ENCODE measurements around the gene ALPI. TPM values are rescaled to one million over a fixed set of nuclear protein-coding genes. Genes with fewer than 3 reads are reported as not detected.
"Not testable (repeated sequence)": the region's sequence is repeated elsewhere in the genome, so short reads cannot be mapped to it uniquely, and the experiment has no call there.

ALPI gene
- not detected in 2 replicates for total RNA-seq

DNA sequence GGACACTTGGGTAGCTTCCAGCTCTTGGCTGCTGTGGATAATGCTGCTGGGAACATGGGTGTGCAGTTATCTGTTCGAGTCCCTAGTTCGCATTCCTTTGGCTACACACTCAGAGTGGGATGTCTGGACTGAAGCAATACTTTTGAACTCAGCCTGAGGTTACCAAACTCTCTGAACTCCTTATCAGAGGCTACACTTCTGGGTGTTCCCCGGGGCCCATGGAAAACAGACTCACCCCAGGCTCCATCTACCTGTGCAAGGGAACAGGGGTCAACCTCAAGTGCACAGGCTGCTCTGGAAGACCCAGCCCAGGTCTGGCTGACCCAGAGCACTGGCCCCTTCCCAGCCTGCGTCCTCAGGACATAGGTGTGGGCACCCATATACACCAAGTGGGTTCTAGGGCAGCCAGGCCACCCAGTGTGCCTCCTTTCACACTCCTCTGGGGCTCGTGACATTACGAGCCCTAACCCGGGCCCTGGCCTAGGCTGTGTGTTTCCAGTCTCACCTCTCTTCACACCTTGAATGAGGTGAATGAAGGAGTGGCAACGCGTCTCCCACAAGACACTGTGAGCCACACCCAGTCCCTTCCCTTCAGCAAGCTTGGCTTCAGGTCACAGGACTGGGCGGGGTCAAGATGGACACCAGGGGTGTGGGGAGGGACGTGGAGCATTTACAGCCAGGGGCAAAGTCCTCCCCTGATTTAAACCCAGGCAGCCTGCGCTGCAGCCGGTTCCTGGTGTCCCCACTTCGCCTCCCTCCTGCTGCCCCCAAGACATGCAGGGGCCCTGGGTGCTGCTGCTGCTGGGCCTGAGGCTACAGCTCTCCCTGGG is at the start of gene ALPI:
Gene ALPI (plus strand): TSS at position 728 of the 830 bp plus-strand sequence. CDS start 47 bp downstream, at position 775.
- Mint-ChIP-seq H3K36me3 (ENCODE audit: low read depth) (no peaks in the 10 kb centered on the region), H3K27ac (no peak within 1 kb of the TSS), H3K4me3 (no peak within 1 kb of the TSS), H3K27me3 (peaks cover 2% of the 10 kb centered on the region), H3K9me3 (no peaks in the 10 kb centered on the region), H3K4me1 (no peaks in the 10 kb centered on the region)
- DNase-seq: no peak
- intact Hi-C loops (cut with micrococcal nuclease): no loop called here

DNA sequence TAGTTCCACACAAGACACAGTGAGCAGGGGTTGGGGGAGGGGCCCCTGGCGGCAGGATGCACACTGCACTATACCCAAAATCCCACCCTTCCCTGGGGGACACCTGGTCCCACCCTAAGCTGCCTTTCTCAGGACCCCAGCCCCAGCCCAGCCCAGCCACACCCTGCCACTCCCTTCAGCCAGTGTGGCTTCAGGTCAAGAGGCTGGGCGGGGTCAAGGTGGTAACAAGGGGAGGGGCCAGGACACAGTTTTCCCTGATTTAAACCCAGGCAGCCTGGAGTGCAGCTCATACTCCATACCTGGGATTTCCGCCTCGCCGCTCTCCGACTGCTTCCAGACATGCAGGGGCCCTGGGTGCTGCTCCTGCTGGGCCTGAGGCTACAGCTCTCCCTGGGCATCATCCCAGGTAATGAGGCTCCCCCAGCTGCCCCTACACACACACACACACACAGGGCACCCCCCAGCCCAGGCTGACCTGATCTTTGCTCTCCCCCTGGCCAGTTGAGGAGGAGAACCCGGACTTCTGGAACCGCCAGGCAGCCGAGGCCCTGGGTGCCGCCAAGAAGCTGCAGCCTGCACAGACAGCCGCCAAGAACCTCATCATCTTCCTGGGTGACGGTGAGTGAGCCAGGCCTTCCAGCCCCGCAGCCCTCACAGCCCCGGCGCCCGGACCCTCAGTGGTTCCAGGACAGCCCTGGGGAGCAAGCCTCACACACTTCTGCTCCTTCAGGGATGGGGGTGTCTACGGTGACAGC is 49.2 kb upstream of the ALPI start, which contains the start of gene ALPG:
Gene ALPG (plus strand): TSS at position 289 of the 755 bp plus-strand sequence. CDS start 51 bp downstream, at position 340.
- Mint-ChIP-seq H3K27me3 (peaks cover 10% of the 10 kb centered on the region), H3K9me3 (no peaks in the 10 kb centered on the region), H3K36me3 (ENCODE audit: low read depth) (no peaks in the 10 kb centered on the region), H3K4me1 (no peaks in the 10 kb centered on the region), H3K4me3 (no peak within 1 kb of the TSS), H3K27ac (no peak within 1 kb of the TSS)
- no peak for DNase-seq
- intact Hi-C loops (cut with micrococcal nuclease): no loop called here

DNA sequence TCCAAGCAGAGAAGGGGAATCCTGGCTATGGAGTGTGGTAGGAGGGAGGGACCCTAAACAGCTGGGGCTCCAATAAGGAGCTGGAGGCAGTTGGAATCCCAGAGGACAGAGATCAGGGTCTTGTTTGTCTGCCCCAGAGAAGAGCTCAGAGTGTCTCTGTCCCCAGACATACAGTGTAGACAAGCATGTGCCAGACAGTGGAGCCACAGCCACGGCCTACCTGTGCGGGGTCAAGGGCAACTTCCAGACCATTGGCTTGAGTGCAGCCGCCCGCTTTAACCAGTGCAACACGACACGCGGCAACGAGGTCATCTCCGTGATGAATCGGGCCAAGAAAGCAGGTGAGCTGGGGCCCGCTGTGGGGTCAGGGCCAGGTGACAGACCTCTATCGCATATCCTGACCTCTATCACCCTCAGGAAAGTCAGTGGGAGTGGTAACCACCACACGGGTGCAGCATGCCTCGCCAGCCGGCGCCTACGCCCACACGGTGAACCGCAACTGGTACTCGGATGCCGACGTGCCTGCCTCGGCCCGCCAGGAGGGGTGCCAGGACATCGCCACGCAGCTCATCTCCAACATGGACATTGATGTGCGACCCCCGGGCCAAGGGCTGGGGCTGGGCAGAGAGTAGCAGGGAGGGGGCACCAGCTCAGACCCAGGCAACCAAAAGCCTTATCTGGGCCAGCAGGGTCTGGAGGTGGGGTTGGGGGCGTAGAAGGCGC is 48.4 kb upstream of the ALPI start:
- H3K9me3 Mint-ChIP-seq; H3K4me3 Mint-ChIP-seq; H3K36me3 Mint-ChIP-seq (ENCODE audit: low read depth); H3K27ac Mint-ChIP-seq; DNase-seq; H3K4me1 Mint-ChIP-seq; intact Hi-C loops (cut with micrococcal nuclease): not testable (repeated sequence)
- peaks cover 16% of the 10 kb centered on the region for H3K27me3 Mint-ChIP-seq

DNA sequence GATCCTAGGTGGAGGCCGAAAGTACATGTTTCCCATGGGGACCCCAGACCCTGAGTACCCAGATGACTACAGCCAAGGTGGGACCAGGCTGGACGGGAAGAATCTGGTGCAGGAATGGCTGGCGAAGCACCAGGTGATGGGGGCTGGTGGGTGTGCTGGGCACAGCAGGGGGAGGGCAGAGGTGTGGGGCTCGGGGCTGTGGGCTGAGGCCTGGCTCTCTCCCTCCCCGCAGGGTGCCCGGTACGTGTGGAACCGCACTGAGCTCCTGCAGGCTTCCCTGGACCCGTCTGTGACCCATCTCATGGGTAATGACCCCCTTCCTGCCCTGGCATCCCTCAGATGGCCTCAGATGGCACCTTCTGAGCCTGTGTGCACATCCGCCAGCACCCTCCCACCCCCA is 47.7 kb upstream of the ALPI start:
- H3K27ac Mint-ChIP-seq; intact Hi-C loops (cut with micrococcal nuclease); H3K4me3 Mint-ChIP-seq; DNase-seq; H3K4me1 Mint-ChIP-seq; H3K36me3 Mint-ChIP-seq (ENCODE audit: low read depth); H3K9me3 Mint-ChIP-seq: not testable (repeated sequence)
- peaks cover 23% of the 10 kb centered on the region for H3K27me3 Mint-ChIP-seq

DNA sequence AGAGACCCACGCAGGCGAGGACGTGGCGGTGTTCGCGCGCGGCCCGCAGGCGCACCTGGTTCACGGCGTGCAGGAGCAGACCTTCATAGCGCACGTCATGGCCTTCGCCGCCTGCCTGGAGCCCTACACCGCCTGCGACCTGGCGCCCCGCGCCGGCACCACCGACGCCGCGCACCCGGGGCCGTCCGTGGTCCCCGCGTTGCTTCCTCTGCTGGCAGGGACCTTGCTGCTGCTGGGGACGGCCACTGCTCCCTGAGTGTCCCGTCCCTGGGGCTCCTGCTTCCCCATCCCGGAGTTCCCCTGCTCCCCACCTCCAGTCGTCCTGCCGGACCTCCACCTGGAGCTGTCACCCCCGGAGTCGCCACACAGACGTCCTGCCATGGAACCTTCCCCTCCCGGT is 46.3 kb upstream of the ALPI start:
- H3K36me3 Mint-ChIP-seq (ENCODE audit: low read depth); H3K27ac Mint-ChIP-seq; DNase-seq; H3K9me3 Mint-ChIP-seq; H3K4me1 Mint-ChIP-seq; H3K4me3 Mint-ChIP-seq: not testable (repeated sequence)
- H3K27me3 Mint-ChIP-seq: peaks cover 31% of the 10 kb centered on the region
- intact Hi-C loops (cut with micrococcal nuclease): loop anchor here (10.0 kb wide), 1 partner anchor 75 kb away; the partner anchor contains the start of gene ECEL1

DNA sequence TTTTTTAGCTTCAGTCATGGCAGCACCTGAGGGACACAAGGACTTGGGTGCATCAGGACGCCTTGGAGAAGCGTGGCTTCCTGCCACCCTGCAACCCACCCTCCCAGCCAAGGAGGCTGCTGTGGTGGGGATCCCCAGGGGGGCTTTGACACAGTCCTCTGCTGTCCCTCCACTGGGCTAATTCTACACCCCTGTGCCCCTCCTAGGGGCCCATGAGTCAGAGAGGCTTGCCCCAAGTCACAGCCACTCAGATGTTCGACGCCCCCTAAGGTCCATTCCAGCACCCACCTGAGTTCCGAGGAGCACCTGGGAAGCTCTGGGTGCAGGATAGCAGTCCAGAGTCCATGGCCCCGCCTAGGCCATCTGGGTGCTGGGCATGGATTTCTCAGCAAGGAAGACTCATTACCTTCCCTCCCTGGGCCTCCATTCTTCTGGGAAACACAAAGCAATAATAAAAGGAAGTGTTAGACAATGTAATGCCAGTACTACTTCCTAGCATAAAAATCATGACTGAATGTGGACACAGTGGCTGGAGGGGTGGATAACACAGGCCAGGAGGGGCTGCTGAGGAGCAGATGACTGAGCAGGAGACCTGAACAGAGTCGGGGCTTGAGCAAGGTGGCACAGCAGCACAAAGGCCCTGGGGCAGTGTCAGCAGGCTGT is 45.6 kb upstream of the ALPI start:
- Mint-ChIP-seq H3K9me3 (no peaks in the 10 kb centered on the region), H3K4me3 (no peak overlapping the region), H3K27ac (no peak overlapping the region), H3K36me3 (ENCODE audit: low read depth) (no peaks in the 10 kb centered on the region), H3K4me1 (peaks cover 8% of the 10 kb centered on the region), H3K27me3 (peaks cover 30% of the 10 kb centered on the region)
- DNase-seq: no peak
- intact Hi-C loops (cut with micrococcal nuclease): loop anchor here (10.0 kb wide), 1 partner anchor 74 kb away; the partner anchor contains the start of gene ECEL1

DNA sequence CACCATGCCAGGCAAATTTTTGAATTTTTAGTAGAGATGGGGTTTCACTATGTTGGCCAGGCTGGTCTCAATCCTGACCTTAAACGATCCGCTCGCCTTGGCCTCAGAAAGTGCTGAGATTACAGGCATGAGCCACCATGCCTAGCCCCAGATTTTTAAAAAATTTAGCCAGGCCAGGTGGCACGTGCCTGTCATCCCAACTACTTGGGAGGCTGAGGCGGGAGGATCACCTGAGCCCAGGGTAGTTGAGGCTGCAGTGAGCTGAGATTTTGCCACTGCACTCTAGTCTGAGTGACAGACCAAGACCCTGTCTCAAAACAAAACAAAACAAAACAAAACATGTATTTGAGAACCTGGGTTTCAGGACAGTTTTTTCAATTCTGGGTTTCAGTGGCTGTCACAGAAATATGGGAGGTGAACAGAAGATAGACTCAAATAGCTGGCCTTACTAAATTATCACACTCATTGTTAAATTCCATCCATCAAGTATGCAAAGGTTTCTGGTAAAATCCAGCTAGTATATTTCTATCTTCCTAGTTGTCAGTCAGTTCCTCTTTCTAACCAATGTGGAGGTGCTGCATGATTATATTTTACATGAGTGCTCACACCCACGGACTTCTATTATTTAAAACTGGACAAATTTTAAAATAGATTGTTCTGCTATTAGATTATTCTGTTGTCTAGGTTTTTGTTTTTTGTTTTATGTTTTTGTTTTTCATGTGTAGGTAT is 43.9 kb upstream of the ALPI start:
- intact Hi-C loops (cut with micrococcal nuclease): loop anchor here (10.0 kb wide), 1 partner anchor 73 kb away; the partner anchor contains the start of gene ECEL1
- Mint-ChIP-seq H3K27ac (no peak overlapping the region), H3K4me1 (peaks cover 8% of the 10 kb centered on the region), H3K36me3 (ENCODE audit: low read depth) (no peaks in the 10 kb centered on the region), H3K9me3 (no peaks in the 10 kb centered on the region), H3K4me3 (no peak overlapping the region), H3K27me3 (peaks cover 34% of the 10 kb centered on the region)
- DNase-seq: no peak

DNA sequence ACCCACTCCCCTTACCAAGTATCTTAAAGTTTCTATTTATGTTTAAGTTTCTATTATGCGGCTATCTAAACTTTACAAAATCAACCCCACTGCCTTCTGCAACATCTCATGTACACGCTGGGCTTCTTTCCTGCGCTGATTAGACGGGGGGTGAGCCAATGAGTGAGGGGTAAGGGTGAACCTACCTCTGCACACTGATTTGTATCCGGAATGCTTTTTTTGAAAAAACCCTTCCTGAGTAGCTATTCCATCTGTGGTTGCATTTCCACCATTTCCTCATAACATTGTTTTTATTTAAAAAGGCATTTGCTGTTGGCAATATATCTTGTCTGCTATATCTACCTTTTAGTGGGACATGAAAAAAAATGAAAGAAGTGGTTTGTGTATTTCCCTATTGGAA is 43.0 kb upstream of the ALPI start:
- Mint-ChIP-seq H3K4me3 (no peak overlapping the region), H3K9me3 (no peaks in the 10 kb centered on the region), H3K27me3 (peaks cover 35% of the 10 kb centered on the region), H3K4me1 (peaks cover 8% of the 10 kb centered on the region), H3K36me3 (ENCODE audit: low read depth) (no peaks in the 10 kb centered on the region), H3K27ac (no peak overlapping the region)
- no peak for DNase-seq
- intact Hi-C loops (cut with micrococcal nuclease): loop anchor here (10.0 kb wide), 1 partner anchor 72 kb away; the partner anchor contains the start of gene ECEL1

DNA sequence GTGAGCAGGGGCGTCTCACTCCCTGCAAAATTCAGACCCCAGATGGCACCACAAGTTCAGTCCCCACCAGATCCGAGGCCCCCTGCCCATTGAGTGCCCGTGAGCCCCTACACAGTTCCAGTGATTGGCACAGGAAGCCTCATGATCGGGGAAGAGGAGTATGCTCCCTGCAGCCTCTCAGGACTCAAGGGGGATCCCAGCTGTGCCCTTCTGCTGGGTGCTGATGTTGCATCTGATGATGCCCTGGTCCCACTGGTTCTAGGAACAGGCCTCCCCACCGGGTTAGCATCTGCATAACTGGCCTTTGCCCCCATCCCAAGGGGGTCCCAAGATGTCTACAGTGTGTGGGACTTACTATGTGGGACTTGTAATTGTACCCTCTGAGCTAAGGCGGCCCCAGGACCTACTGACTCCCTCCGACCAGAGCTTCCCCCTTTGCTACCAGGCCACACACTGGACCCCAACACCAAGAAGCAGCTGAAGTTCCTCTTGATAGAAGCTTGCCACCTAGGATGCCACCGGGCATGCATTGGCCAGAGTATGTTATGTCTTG is 40.7 kb upstream of the ALPI start:
- intact Hi-C loops (cut with micrococcal nuclease): loop anchor here (10.0 kb wide), 1 partner anchor 70 kb away; the partner anchor contains the start of gene ECEL1
- H3K36me3 Mint-ChIP-seq (ENCODE audit: low read depth): no peaks in the 10 kb centered on the region

DNA sequence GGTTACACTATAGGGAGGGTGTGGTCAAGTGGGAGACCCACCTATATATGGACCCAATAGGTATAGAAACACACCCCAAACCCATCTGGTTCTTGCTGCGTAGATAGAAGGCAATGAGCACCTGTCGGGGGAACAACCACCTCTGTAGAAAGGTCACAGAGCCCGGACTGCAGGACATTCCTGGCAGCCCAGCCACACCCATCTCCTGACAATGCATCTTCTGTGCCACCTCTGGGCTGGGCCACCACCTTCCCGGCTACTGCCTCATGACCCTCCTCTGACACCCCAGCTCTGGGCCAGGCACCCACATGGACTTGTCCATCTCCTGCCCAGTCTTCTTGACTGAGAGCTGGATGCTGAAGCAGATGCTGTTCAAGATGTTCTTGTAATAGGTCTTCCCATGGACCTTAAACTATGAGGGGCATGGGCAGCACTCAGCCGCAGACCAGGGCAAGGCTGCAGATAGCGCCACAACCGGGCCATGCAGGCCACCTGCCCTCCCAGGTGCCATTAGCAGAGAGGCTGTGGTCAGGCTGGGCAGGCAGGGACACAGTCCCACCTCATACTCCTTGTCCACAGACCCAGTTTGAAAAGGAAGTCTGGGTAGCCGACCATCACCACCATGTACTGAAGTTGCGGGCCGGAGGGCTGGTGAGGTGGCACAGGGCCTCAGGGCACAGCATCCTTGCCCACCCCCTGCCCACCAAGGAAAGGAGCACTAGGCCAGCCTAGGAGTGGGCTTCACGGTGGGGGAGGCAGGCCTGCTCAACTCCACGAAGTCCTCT is 40.0 kb upstream of the ALPI start:
- no peaks in the 10 kb centered on the region for H3K9me3 Mint-ChIP-seq
- no peak overlapping the region for H3K4me3 Mint-ChIP-seq
- H3K27me3 Mint-ChIP-seq: peaks cover 48% of the 10 kb centered on the region
- H3K27ac Mint-ChIP-seq: no peak overlapping the region
- peaks cover 11% of the 10 kb centered on the region for H3K4me1 Mint-ChIP-seq
- no peaks in the 10 kb centered on the region for H3K36me3 Mint-ChIP-seq (ENCODE audit: low read depth)
- DNase-seq: no peak
- intact Hi-C loops (cut with micrococcal nuclease): loop anchor here (10.0 kb wide), 1 partner anchor 69 kb away; the partner anchor contains the start of gene ECEL1

More for the DNA sequence above, 40.7 kb upstream of the ALPI start:
- peaks cover 50% of the 10 kb centered on the region for H3K27me3 Mint-ChIP-seq
- DNase-seq: no peak
- no peak overlapping the region for H3K4me3 Mint-ChIP-seq
- no peak overlapping the region for H3K27ac Mint-ChIP-seq
- no peaks in the 10 kb centered on the region for H3K9me3 Mint-ChIP-seq
- peaks cover 11% of the 10 kb centered on the region for H3K4me1 Mint-ChIP-seq

DNA sequence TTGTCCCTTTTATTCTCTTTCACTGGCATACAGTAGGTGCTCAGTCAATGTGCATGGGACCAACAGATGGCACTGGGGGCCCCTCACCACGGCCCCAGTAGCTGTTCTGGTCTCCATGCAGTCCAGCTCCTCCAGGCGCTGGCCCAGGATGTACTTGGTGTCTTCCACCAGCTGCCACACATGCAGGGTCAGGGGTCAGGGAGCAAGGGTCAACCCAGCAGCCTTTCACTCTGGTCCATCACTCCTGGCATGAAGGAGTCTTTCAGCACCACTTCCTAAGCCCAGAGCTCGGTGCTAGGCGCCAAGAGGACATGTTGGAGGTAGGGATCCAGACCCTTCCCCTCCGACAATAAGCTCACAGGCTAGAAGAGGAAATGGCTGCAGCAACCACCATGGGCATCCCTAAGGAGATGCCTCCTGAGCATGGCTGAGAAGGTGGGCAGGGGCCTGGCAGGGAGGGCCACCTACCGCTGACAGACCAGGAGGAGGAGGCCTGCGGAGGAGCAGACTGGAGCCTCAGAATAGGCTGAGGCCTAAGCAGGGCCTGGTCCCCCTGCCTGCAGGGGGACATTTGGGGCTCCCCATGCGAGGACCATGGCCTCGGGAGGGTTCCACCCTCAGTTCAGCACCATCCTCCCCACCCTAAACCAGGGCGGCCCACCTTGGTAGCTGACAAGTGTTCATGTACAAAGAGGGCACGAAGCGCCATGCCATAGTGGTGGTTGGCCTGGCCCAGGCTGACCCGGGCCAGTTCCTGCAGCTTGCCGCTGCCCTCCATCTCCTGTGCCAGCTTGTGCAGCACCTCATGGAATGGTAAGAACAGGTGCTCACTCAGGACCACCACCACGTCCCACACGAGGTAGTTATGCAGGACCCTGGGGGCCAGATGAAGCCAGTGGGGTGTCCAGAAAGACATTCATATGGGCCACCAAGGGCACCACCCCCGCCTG is 39.2 kb upstream of the ALPI start:
- no peak overlapping the region for H3K4me3 Mint-ChIP-seq
- no peak for DNase-seq
- peaks cover 11% of the 10 kb centered on the region for H3K4me1 Mint-ChIP-seq
- H3K27me3 Mint-ChIP-seq: peaks cover 51% of the 10 kb centered on the region
- no peak overlapping the region for H3K27ac Mint-ChIP-seq
- intact Hi-C loops (cut with micrococcal nuclease): loop anchor here (10.0 kb wide), 1 partner anchor 68 kb away; the partner anchor contains the start of gene ECEL1
- H3K9me3 Mint-ChIP-seq: no peaks in the 10 kb centered on the region
- peaks cover under 1% of the 10 kb centered on the region for H3K36me3 Mint-ChIP-seq (ENCODE audit: low read depth)
